OCI-LY1 (cell line): ENCODE results near the gene CACNG1.

Experiments
- H2AFZ ChIP-seq: fragments of 200-600 bp; sonication (generic), shearing (Covaris generic); 2 replicates; pipeline ENCODE4 v1.6.0; 2014; ENCODE audit warnings: antibody characterized with exemption, mild to moderate bottlenecking, low read length
- H3F3A ChIP-seq: fragments of 200-600 bp; sonication (generic), shearing (Covaris generic); 2 replicates; pipeline ENCODE4 v1.6.0; 2014; ENCODE audit warnings: mild to moderate bottlenecking, antibody characterized with exemption, low read length, moderate library complexity; ENCODE audit not compliant: insufficient read depth
- H3K27ac ChIP-seq: fragments of 200-600 bp; sonication (generic); 2 replicates; pipeline ENCODE4 v1.5.1; 2014; ENCODE audit warnings: low read length, mixed run types, mild to moderate bottlenecking, low read depth; ENCODE audit not compliant: poor library complexity, severe bottlenecking
- H3K27me3 ChIP-seq: fragments of 200-600 bp; sonication (generic); 2 replicates; pipeline ENCODE4 v1.6.0; 2014; ENCODE audit warnings: antibody characterized with exemption, mild to moderate bottlenecking, low read length, moderate library complexity; ENCODE audit not compliant: insufficient read depth
- H3K36me3 ChIP-seq: fragments of 200-600 bp; sonication (generic); 2 replicates; pipeline ENCODE4 v1.6.1; 2014; ENCODE audit warnings: mild to moderate bottlenecking, antibody characterized with exemption, low read length, moderate library complexity, mixed read lengths; ENCODE audit not compliant: insufficient read depth
- H3K4me1 ChIP-seq: fragments of 200-600 bp; sonication (generic); 2 replicates; pipeline ENCODE4 v1.5.1; 2014; ENCODE audit warnings: mild to moderate bottlenecking, low read length, moderate library complexity; ENCODE audit not compliant: insufficient read depth, severe bottlenecking
- H3K4me2 ChIP-seq: fragments of 200-600 bp; sonication (generic), shearing (Covaris generic); 2 replicates; pipeline ENCODE4 v1.6.1; 2014; ENCODE audit warnings: low read length
- H3K4me3 ChIP-seq: fragments of 200-600 bp; sonication (generic); 2 replicates; pipeline ENCODE4 v1.5.1; 2014; ENCODE audit warnings: low read length, low read depth, mild to moderate bottlenecking, mixed read lengths; ENCODE audit not compliant: poor library complexity, severe bottlenecking
- H3K79me2 ChIP-seq: fragments of 200-600 bp; shearing (Covaris generic); 2 replicates; pipeline ENCODE4 v1.6.1; 2016; ENCODE audit warnings: mixed run types, low read length, mixed read lengths; ENCODE audit not compliant: insufficient read depth
- H3K9ac ChIP-seq: fragments of 200-600 bp; sonication (generic), shearing (Covaris generic); 2 replicates; pipeline ENCODE4 v1.6.1; 2014; ENCODE audit warnings: mild to moderate bottlenecking, low read length, mixed read lengths
- H3K9me2 ChIP-seq: fragments of 200-600 bp; sonication (generic), shearing (Covaris generic); 2 replicates; pipeline ENCODE4 v1.6.1; 2014; ENCODE audit warnings: low read depth, mild to moderate bottlenecking, low read length, mixed read lengths
- H3K9me3 ChIP-seq: fragments of 200-600 bp; shearing (Covaris generic); 2 replicates; pipeline ENCODE4 v1.6.1; 2014; ENCODE audit warnings: low read length, mixed read lengths
- H4K20me1 ChIP-seq: fragments of 200-600 bp; sonication (generic), shearing (Covaris generic); 2 replicates; pipeline ENCODE4 v1.6.0; 2016; ENCODE audit warnings: mild to moderate bottlenecking, low read length; ENCODE audit not compliant: insufficient read depth
- EZH2 ChIP-seq: fragments of 200-600 bp; sonication (generic), shearing (Covaris generic); IDR thresholded peaks from 2 replicates; pipeline ENCODE4 v1.8.0; 2017; ENCODE audit warnings: borderline replicate concordance, mixed run types, mild to moderate bottlenecking, antibody characterized with exemption, low read length, moderate library complexity, mixed read lengths
- TF ChIP-seq, protein P1 (sequence below): fragments of 200-600 bp; sonication (generic), shearing (Covaris generic); IDR thresholded peaks from 2 replicates; pipeline ENCODE4 v1.5.1; 2017; ENCODE audit warnings: mild to moderate bottlenecking, antibody characterized with exemption, low read length, moderate library complexity, mixed read lengths

CACNG1 gene

DNA sequence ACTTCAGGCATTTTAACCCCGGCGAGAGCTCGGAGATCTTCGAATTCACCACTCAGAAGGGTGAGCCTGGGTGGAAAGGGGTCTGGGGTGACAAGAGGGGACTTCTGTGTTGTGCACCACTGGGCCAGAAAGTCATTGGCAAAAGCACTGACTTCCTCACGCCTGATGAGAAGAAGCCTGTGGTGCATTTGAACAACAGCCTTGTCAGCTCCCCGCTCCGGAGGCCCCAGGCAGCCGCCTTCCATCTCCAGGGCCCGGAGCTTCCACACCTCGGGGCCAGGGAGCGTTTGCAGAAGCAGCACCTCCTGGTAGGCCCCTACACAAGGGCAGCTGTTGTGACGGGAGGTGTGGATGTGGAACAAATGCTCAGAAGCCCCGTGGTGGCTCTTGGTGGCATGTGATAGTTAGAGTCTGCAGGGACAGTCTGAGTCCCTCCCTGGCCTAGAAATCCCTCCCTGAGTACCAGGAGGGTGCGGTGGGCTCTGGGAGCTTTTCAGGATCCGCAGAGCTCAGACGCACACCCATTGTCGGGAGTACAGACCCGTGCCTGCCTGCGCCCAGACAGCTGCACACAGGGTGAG lies 9.7 kb downstream of the CACNG1 start:
- Histone ChIP-seq H3F3A (no peaks in the 10 kb centered on the region), H3K27ac (no peak overlapping the region), H3K9me3 (0 out of 2 replicates have a peak, but pooled peaks cover under 1% of the 10 kb centered on the region), H3K36me3 (no peaks in the 10 kb centered on the region), H2AFZ (no peak overlapping the region), H3K4me3 (no peak overlapping the region), H3K9ac (no peak overlapping the region), H4K20me1 (no peaks in the 10 kb centered on the region), H3K9me2 (no peaks in the 10 kb centered on the region), H3K27me3 (peaks cover 11% of the 10 kb centered on the region; the same call in 1 of the 2 replicates), H3K79me2 (no peaks in the 10 kb centered on the region), H3K4me2 (no peak overlapping the region), H3K4me1 (peaks cover 9% of the 10 kb centered on the region)
- no peak for TF ChIP-seq EZH2
- TF ChIP-seq, protein P1, sequence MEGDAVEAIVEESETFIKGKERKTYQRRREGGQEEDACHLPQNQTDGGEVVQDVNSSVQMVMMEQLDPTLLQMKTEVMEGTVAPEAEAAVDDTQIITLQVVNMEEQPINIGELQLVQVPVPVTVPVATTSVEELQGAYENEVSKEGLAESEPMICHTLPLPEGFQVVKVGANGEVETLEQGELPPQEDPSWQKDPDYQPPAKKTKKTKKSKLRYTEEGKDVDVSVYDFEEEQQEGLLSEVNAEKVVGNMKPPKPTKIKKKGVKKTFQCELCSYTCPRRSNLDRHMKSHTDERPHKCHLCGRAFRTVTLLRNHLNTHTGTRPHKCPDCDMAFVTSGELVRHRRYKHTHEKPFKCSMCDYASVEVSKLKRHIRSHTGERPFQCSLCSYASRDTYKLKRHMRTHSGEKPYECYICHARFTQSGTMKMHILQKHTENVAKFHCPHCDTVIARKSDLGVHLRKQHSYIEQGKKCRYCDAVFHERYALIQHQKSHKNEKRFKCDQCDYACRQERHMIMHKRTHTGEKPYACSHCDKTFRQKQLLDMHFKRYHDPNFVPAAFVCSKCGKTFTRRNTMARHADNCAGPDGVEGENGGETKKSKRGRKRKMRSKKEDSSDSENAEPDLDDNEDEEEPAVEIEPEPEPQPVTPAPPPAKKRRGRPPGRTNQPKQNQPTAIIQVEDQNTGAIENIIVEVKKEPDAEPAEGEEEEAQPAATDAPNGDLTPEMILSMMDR = no peak

DNA sequence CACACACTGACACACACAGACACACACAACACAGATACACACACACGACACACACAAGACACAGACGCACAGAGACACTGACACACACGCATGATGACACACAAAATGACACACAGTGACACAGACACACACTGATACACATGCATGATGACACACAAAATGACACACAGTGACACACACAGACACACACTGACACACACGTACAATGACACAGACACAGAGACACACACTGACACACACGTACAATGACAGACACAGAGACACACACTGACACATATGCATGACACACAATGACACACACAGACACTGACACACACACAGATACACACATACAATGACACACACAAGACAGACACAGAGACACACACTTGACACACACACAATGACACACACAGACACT lies 10.3 kb downstream of the CACNG1 start:
- Histone ChIP-seq H3K4me2 (no peak overlapping the region), H4K20me1 (no peaks in the 10 kb centered on the region), H3K9me3 (no peaks in the 10 kb centered on the region), H3F3A (no peaks in the 10 kb centered on the region), H3K4me1 (peaks cover 9% of the 10 kb centered on the region), H3K36me3 (no peaks in the 10 kb centered on the region), H3K9me2 (no peaks in the 10 kb centered on the region), H3K4me3 (no peak overlapping the region), H2AFZ (no peak overlapping the region), H3K9ac (no peak overlapping the region), H3K27me3 (peaks cover 6% of the 10 kb centered on the region; the same call in 1 of the 2 replicates), H3K79me2 (no peaks in the 10 kb centered on the region), H3K27ac (no peak overlapping the region)
- TF ChIP-seq EZH2 = no peak
- TF ChIP-seq, protein P1 = no peak

GRCh38 chr17:67055041-67055443 lies 10.7 kb downstream of the CACNG1 start:
- Histone ChIP-seq H3K9ac (no peak overlapping the region), H2AFZ (no peak overlapping the region), H3K36me3 (no peaks in the 10 kb centered on the region), H3K4me1 (peaks cover 9% of the 10 kb centered on the region), H3K4me2 (no peak overlapping the region), H4K20me1 (no peaks in the 10 kb centered on the region), H3F3A (no peaks in the 10 kb centered on the region), H3K79me2 (no peaks in the 10 kb centered on the region), H3K9me3 (no peaks in the 10 kb centered on the region), H3K4me3 (no peak overlapping the region), H3K27me3 (peaks cover 4% of the 10 kb centered on the region; the same call in 1 of the 2 replicates), H3K9me2 (no peaks in the 10 kb centered on the region), H3K27ac (no peak overlapping the region)
- TF ChIP-seq, protein P1 = no peak
- no peak for TF ChIP-seq EZH2
